Measurements from ENCODE around the gene MTCH1. TPM values are rescaled to one million over a fixed set of nuclear protein-coding genes. Genes with fewer than 3 reads are reported as not detected.
A peak's percentile ranks its signal among the peaks of the same experiment; 100 is the strongest.

MTCH1 gene
- total RNA-seq, 4 donors from 2014 or later = 111 to 172 (median 146) TPM

DNA sequence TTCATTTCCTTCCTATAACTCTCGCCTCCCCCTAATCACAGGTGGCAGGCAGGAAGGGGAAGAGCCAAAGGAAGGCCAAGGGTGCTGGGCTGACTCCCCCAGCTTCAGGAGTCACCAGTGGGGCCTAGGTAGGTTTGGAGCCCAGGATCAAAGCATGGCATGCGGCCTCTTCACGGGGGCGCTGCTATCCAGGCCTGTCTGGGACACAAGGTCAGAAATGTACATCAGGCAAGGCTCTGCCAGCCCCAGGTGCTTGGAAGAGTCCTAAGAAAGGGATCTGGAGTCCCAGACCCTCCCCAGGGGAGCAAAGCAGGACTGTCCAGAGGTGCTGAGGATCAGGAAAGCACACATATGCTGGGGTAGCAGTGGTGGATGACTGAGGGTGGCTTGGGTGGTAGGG is 21.1 kb downstream of the MTCH1 start:
- H3K9me3 ChIP-seq = no peaks in the 10 kb centered on the region
- no peak for DNase-seq
- no peaks in the 10 kb centered on the region for H3K4me1 ChIP-seq
- TF ChIP-seq, protein P1, sequence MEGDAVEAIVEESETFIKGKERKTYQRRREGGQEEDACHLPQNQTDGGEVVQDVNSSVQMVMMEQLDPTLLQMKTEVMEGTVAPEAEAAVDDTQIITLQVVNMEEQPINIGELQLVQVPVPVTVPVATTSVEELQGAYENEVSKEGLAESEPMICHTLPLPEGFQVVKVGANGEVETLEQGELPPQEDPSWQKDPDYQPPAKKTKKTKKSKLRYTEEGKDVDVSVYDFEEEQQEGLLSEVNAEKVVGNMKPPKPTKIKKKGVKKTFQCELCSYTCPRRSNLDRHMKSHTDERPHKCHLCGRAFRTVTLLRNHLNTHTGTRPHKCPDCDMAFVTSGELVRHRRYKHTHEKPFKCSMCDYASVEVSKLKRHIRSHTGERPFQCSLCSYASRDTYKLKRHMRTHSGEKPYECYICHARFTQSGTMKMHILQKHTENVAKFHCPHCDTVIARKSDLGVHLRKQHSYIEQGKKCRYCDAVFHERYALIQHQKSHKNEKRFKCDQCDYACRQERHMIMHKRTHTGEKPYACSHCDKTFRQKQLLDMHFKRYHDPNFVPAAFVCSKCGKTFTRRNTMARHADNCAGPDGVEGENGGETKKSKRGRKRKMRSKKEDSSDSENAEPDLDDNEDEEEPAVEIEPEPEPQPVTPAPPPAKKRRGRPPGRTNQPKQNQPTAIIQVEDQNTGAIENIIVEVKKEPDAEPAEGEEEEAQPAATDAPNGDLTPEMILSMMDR (IDR thresholded peaks at IDR 0.05) = no peak
- no peak for TF ChIP-seq POLR2A (IDR thresholded peaks at IDR 0.05)
- no peaks in the 10 kb centered on the region for H3K36me3 ChIP-seq
- H3K27me3 ChIP-seq = no peaks in the 10 kb centered on the region
- no peak overlapping the region for H3K27ac ChIP-seq
- H3K4me3 ChIP-seq = no peak overlapping the region
- intact Hi-C loops (cut with DNase I; ENCODE audit: low total_unique reads) = no loop called here

DNA sequence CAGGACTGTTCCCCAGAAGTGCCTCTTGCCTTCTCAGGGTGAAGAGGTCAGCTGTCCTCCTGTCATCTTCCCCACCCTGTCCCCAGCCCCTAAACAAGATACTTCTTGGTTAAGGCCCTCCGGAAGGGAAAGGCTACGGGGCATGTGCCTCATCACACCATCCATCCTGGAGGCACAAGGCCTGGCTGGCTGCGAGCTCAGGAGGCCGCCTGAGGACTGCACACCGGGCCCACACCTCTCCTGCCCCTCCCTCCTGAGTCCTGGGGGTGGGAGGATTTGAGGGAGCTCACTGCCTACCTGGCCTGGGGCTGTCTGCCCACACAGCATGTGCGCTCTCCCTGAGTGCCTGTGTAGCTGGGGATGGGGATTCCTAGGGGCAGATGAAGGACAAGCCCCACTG is 21.6 kb downstream of the MTCH1 start:
- no peak overlapping the region for H3K4me3 ChIP-seq
- no peak overlapping the region for H3K27ac ChIP-seq
- no peaks in the 10 kb centered on the region for H3K27me3 ChIP-seq
- no peaks in the 10 kb centered on the region for H3K4me1 ChIP-seq
- intact Hi-C loops (cut with DNase I; ENCODE audit: low total_unique reads) = no loop called here
- TF ChIP-seq, protein P1 (IDR thresholded peaks at IDR 0.05) = no peak
- TF ChIP-seq POLR2A (IDR thresholded peaks at IDR 0.05) = no peak
- no peak for DNase-seq
- H3K36me3 ChIP-seq = no peaks in the 10 kb centered on the region
- H3K9me3 ChIP-seq = no peaks in the 10 kb centered on the region

DNA sequence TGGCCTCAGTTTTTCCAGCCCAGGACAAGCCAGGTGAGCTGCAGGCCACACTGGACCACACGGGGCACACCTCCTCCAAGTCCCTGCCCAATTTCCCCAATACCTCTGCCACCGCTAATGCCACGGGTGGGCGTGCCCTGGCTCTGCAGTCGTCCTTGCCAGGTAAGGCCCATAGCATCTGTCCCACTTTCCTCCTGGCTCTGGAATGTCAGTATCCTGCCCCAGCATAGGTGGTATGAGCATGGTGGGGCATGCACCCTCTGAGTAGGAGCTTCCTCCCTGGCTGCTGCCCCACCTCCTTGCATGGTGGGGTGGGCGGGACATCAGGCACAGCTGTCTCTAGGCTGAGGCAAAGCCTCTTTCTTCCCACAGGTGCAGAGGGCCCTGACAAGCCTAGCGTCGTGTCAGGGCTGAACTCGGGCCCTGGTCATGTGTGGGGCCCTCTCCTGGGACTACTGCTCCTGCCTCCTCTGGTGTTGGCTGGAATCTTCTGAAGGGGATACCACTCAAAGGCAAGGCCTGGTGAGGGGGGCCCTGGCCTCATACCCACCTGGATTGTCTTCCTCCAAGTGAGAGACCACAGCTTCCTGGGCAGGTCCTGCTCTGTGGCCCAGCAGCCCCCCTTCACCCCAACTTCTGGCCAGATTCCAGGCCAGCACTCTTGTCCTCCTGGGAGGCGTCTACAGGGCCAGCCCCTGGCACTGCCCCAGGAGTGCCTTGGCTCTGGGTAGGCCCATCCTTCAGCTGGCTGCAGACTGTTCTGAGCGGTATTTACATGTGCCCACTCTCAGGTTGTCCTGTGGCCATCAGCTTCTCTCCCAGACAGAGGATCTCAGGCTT is 22.3 kb downstream of the MTCH1 start:
- TF ChIP-seq, protein P1 (IDR thresholded peaks at IDR 0.05) = no peak
- TF ChIP-seq POLR2A (IDR thresholded peaks at IDR 0.05) = no peak
- intact Hi-C loops (cut with DNase I; ENCODE audit: low total_unique reads) = no loop called here

DNA sequence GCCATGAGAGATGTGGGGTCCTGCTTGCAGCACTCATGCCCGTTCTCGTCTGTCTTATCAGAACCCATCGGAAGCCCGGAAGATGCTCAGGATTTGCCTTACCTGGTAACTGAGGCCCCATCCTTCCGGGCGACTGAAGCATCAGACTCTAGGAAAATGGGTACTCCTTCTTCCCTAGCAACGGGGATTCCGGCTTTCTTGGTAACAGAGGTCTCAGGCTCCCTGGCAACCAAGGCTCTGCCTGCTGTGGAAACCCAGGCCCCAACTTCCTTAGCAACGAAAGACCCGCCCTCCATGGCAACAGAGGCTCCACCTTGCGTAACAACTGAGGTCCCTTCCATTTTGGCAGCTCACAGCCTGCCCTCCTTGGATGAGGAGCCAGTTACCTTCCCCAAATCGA is 23.1 kb downstream of the MTCH1 start:
- Histone ChIP-seq H3K9me3 (no peaks in the 10 kb centered on the region), H3K27me3 (no peaks in the 10 kb centered on the region), H3K4me3 (no peak overlapping the region), H3K27ac (no peak overlapping the region), H3K4me1 (no peaks in the 10 kb centered on the region), H3K36me3 (no peaks in the 10 kb centered on the region)
- DNase-seq = peak in 1 of 2 donors; percentile 48
- intact Hi-C loops (cut with DNase I; ENCODE audit: low total_unique reads) = no loop called here
- TF ChIP-seq, protein P1 (IDR thresholded peaks at IDR 0.05) = no peak
- no peak for TF ChIP-seq POLR2A (IDR thresholded peaks at IDR 0.05)

More for the DNA sequence above, 22.3 kb downstream of the MTCH1 start:
- Histone ChIP-seq H3K9me3 (no peaks in the 10 kb centered on the region), H3K36me3 (no peaks in the 10 kb centered on the region), H3K27me3 (no peaks in the 10 kb centered on the region), H3K27ac (no peak overlapping the region), H3K4me1 (no peaks in the 10 kb centered on the region), H3K4me3 (no peak overlapping the region)
- no peak for DNase-seq
